ENCODE results near the gene HAS3. TPM values are rescaled to one million over a fixed set of nuclear protein-coding genes. Genes with fewer than 3 reads are reported as not detected.
"Not testable (repeated sequence)": the region's sequence is repeated elsewhere in the genome, so short reads cannot be mapped to it uniquely, and the experiment has no call there.

HAS3 gene
- total RNA-seq, 1 experiment from 2014 or later, result 1.9 TPM

- H3K27me3 ChIP-seq (ENCODE audit: low read length); H3K4me3 ChIP-seq (ENCODE audit: low read length); H3K4me2 ChIP-seq (ENCODE audit: low read depth, low read length, poor library complexity, severe bottlenecking); H3K9me2 ChIP-seq (replicated peaks; ENCODE audit: insufficient read depth, low read length); H2AFZ ChIP-seq (ENCODE audit: low read length); H4K20me1 ChIP-seq (ENCODE audit: insufficient read depth, low read depth, low read length); H3K4me1 ChIP-seq (ENCODE audit: low read length); H3K27ac ChIP-seq (ENCODE audit: low read length); DNase-seq; H3K9ac ChIP-seq (ENCODE audit: low read length); H3K9me3 ChIP-seq (ENCODE audit: low read length): not testable (repeated sequence)
- peaks cover 41% of the 10 kb centered on the region for H3K36me3 ChIP-seq (ENCODE audit: insufficient read depth, low read length)
- peaks cover 44% of the 10 kb centered on the region for H3K79me2 ChIP-seq (ENCODE audit: low read length)
Observed at GRCh38 chr16:69149621-69150020, 44.2 kb downstream of the HAS3 start.

GRCh38 chr16:69150146-69150865 is 44.9 kb downstream of the HAS3 start:
- Histone ChIP-seq H3K4me1 (ENCODE audit: low read length) (no peaks in the 10 kb centered on the region), H2AFZ (ENCODE audit: low read length) (no peak overlapping the region), H3K9ac (ENCODE audit: low read length) (no peak overlapping the region), H3K79me2 (ENCODE audit: low read length) (peaks cover 43% of the 10 kb centered on the region), H3K27ac (ENCODE audit: low read length) (no peak overlapping the region), H3K4me3 (ENCODE audit: low read length) (no peak overlapping the region), H4K20me1 (ENCODE audit: insufficient read depth, low read depth, low read length) (peaks cover 8% of the 10 kb centered on the region; the same call in 1 of the 2 replicates), H3K4me2 (ENCODE audit: low read depth, low read length, poor library complexity, severe bottlenecking) (no peak overlapping the region), H3K9me3 (ENCODE audit: low read length) (no peaks in the 10 kb centered on the region), H3K36me3 (ENCODE audit: insufficient read depth, low read length) (peaks cover 47% of the 10 kb centered on the region), H3K27me3 (ENCODE audit: low read length) (no peaks in the 10 kb centered on the region), H3K9me2 (replicated peaks; ENCODE audit: insufficient read depth, low read length) (no peaks in the 10 kb centered on the region)
- peak; percentile 87 for DNase-seq

- Histone ChIP-seq H3K4me2 (ENCODE audit: low read depth, low read length, poor library complexity, severe bottlenecking) (no peak overlapping the region), H3K4me3 (ENCODE audit: low read length) (no peak overlapping the region), H3K9ac (ENCODE audit: low read length) (no peak overlapping the region), H3K4me1 (ENCODE audit: low read length) (no peaks in the 10 kb centered on the region), H3K9me2 (replicated peaks; ENCODE audit: insufficient read depth, low read length) (no peaks in the 10 kb centered on the region), H3K27ac (ENCODE audit: low read length) (no peak overlapping the region), H3K36me3 (ENCODE audit: insufficient read depth, low read length) (peaks cover 65% of the 10 kb centered on the region), H3K9me3 (ENCODE audit: low read length) (no peaks in the 10 kb centered on the region), H3K27me3 (ENCODE audit: low read length) (no peaks in the 10 kb centered on the region), H3K79me2 (ENCODE audit: low read length) (peaks cover 30% of the 10 kb centered on the region; the same call in 1 of the 2 replicates), H4K20me1 (ENCODE audit: insufficient read depth, low read depth, low read length) (no peaks in the 10 kb centered on the region), H2AFZ (ENCODE audit: low read length) (no peak overlapping the region)
- no peak for DNase-seq
Observed at GRCh38 chr16:69157196-69157595, 51.7 kb downstream of the HAS3 start.

- H3K36me3 ChIP-seq (ENCODE audit: insufficient read depth, low read length), result peaks cover 55% of the 10 kb centered on the region
- H3K4me1 ChIP-seq (ENCODE audit: low read length), result no peaks in the 10 kb centered on the region
- H3K4me3 ChIP-seq (ENCODE audit: low read length), result no peak overlapping the region
- H3K9me3 ChIP-seq (ENCODE audit: low read length), result no peaks in the 10 kb centered on the region
- H3K4me2 ChIP-seq (ENCODE audit: low read depth, low read length, poor library complexity, severe bottlenecking), result no peak overlapping the region
- H3K79me2 ChIP-seq (ENCODE audit: low read length), result peaks cover 18% of the 10 kb centered on the region; the same call in 1 of the 2 replicates
- no peak overlapping the region for H3K27ac ChIP-seq (ENCODE audit: low read length)
- no peaks in the 10 kb centered on the region for H4K20me1 ChIP-seq (ENCODE audit: insufficient read depth, low read depth, low read length)
- no peak overlapping the region for H3K9ac ChIP-seq (ENCODE audit: low read length)
- no peaks in the 10 kb centered on the region for H3K9me2 ChIP-seq (replicated peaks; ENCODE audit: insufficient read depth, low read length)
- no peak overlapping the region for H2AFZ ChIP-seq (ENCODE audit: low read length)
- H3K27me3 ChIP-seq (ENCODE audit: low read length), result no peaks in the 10 kb centered on the region
- DNase-seq, result no peak
Observed at GRCh38 chr16:69160192-69160591, 54.7 kb downstream of the HAS3 start.

- H3K27me3 ChIP-seq (ENCODE audit: low read length), result no peaks in the 10 kb centered on the region
- H4K20me1 ChIP-seq (ENCODE audit: insufficient read depth, low read depth, low read length), result 0 out of 2 replicates have a peak, but pooled peaks cover 7% of the 10 kb centered on the region
- no peaks in the 10 kb centered on the region for H3K9me3 ChIP-seq (ENCODE audit: low read length)
- no peak for DNase-seq
- no peaks in the 10 kb centered on the region for H3K9me2 ChIP-seq (replicated peaks; ENCODE audit: insufficient read depth, low read length)
- peaks cover 52% of the 10 kb centered on the region; the same call in 1 of the 2 replicates for H3K36me3 ChIP-seq (ENCODE audit: insufficient read depth, low read length)
- no peaks in the 10 kb centered on the region for H3K4me1 ChIP-seq (ENCODE audit: low read length)
- no peak overlapping the region for H3K4me2 ChIP-seq (ENCODE audit: low read depth, low read length, poor library complexity, severe bottlenecking)
- H3K4me3 ChIP-seq (ENCODE audit: low read length), result no peak overlapping the region
- H3K79me2 ChIP-seq (ENCODE audit: low read length), result no peaks in the 10 kb centered on the region
- H3K9ac ChIP-seq (ENCODE audit: low read length), result no peak overlapping the region
- no peak overlapping the region for H2AFZ ChIP-seq (ENCODE audit: low read length)
- H3K27ac ChIP-seq (ENCODE audit: low read length), result no peak overlapping the region
Observed at GRCh38 chr16:69165584-69165983, 60.1 kb downstream of the HAS3 start.

- Histone ChIP-seq H2AFZ (ENCODE audit: low read length) (no peak overlapping the region), H3K27me3 (ENCODE audit: low read length) (no peaks in the 10 kb centered on the region), H3K9me2 (replicated peaks; ENCODE audit: insufficient read depth, low read length) (no peaks in the 10 kb centered on the region), H3K9me3 (ENCODE audit: low read length) (no peaks in the 10 kb centered on the region), H4K20me1 (ENCODE audit: insufficient read depth, low read depth, low read length) (0 out of 2 replicates have a peak, but pooled peaks cover 7% of the 10 kb centered on the region), H3K4me2 (ENCODE audit: low read depth, low read length, poor library complexity, severe bottlenecking) (no peak overlapping the region), H3K4me1 (ENCODE audit: low read length) (no peaks in the 10 kb centered on the region), H3K9ac (ENCODE audit: low read length) (no peak overlapping the region), H3K36me3 (ENCODE audit: insufficient read depth, low read length) (peaks cover 47% of the 10 kb centered on the region; the same call in 1 of the 2 replicates), H3K27ac (ENCODE audit: low read length) (no peak overlapping the region), H3K79me2 (ENCODE audit: low read length) (no peaks in the 10 kb centered on the region), H3K4me3 (ENCODE audit: low read length) (no peak overlapping the region)
- no peak for DNase-seq
Observed at GRCh38 chr16:69166221-69166833, 60.9 kb downstream of the HAS3 start.

GRCh38 chr16:69166946-69167930 is 61.8 kb downstream of the HAS3 start:
- Histone ChIP-seq H3K4me3 (ENCODE audit: low read length) (no peak overlapping the region), H3K27ac (ENCODE audit: low read length) (no peak overlapping the region), H3K9ac (ENCODE audit: low read length) (no peak overlapping the region), H3K36me3 (ENCODE audit: insufficient read depth, low read length) (peaks cover 47% of the 10 kb centered on the region; the same call in 1 of the 2 replicates), H3K27me3 (ENCODE audit: low read length) (no peaks in the 10 kb centered on the region), H2AFZ (ENCODE audit: low read length) (no peak overlapping the region), H3K9me3 (ENCODE audit: low read length) (no peaks in the 10 kb centered on the region), H4K20me1 (ENCODE audit: insufficient read depth, low read depth, low read length) (0 out of 2 replicates have a peak, but pooled peaks cover 7% of the 10 kb centered on the region), H3K4me2 (ENCODE audit: low read depth, low read length, poor library complexity, severe bottlenecking) (no peak overlapping the region), H3K4me1 (ENCODE audit: low read length) (no peaks in the 10 kb centered on the region), H3K9me2 (replicated peaks; ENCODE audit: insufficient read depth, low read length) (no peaks in the 10 kb centered on the region), H3K79me2 (ENCODE audit: low read length) (no peaks in the 10 kb centered on the region)
- DNase-seq, result no peak
